ENCODE measurements around the gene EDC4.

Gene EDC4

DNA sequence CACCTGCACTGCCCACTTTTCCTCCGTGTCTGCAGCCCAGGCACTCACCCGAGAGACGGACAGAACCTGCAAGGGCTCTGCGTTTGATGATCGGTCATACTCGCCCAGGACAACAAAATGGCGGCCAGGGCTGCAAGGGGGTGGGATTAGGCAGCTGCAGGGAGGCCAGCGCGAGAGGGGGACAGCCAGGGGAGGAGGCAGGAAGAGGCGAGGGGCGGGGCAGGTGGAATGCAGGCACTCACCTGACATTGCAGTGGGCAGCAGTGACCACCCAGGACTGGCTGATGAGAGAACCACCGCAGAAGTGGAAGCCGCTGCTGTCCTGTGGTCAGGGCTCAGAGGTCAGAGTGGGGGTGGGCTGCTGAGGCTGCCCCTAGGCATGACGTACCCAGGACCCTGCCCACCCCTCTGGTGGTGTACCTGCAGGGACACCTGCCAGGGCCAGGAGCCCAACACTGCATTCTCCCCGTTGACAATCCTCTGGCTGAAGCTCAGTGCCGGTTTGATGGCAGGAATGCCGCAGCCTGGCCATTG is 57.9 kb downstream of the EDC4 start:
- no peak overlapping the region for H3K4me3 ChIP-seq (ENCODE audit: low read depth, low read length)

All from iPS-11a (cell line).